HG02678 (cell line): ENCODE results near the gene TMEM97.
"Not testable (repeated sequence)": the region's sequence is repeated elsewhere in the genome, so short reads cannot be mapped to it uniquely, and the experiment has no call there.

Experiments used
- ATAC-seq: cut with Tn5 transposase; IDR thresholded peaks from one replicate; pipeline ENCODE4 v1.9.1; 2021; ENCODE audit warnings: mild to moderate bottlenecking, moderate library complexity; ENCODE audit not compliant: unreplicated experiment

Gene TMEM97

DNA sequence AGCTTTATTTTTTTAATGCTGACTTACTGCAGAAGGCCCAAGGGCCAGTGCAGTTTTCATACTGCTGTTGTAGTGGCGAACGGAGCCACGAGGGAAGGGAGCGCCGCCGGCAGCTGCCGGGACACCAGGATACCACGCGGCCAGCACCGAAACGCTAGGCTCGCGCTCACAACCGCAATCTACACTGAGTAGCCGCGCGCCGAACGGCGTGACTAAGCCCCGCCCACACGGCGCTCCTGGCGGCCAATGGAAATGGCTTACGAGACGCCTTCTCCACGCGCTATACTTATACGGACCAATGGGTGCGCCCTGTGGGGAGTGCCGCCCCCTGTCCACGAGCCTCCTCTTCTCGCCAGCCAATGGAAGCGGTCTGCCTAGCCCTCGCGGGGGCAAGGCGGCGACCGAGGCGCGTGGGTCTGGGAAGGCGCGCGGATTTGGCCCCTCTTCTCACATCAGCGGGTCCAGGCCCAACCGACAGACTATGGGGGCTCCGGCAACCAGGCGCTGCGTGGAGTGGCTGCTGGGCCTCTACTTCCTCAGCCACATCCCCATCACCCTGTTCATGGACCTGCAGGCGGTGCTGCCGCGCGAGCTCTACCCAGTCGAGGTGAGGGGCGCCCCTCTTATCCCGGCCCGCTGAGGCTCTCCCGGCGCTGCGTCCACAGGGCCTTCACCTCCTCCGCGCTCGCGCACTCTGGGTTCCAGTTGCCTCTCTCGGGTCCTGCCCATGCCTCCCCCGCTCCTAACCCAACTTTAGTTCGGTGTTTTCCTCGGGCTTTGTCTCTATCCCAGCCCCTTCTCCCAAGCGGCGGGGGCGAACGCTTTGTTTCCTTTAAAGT, at the start of gene TMEM97:
Gene TMEM97 (plus strand): TSS at position 442 of the 839 bp plus-strand sequence. CDS start 40 bp downstream, at position 482.
- ATAC-seq, result peak; percentile 96

DNA sequence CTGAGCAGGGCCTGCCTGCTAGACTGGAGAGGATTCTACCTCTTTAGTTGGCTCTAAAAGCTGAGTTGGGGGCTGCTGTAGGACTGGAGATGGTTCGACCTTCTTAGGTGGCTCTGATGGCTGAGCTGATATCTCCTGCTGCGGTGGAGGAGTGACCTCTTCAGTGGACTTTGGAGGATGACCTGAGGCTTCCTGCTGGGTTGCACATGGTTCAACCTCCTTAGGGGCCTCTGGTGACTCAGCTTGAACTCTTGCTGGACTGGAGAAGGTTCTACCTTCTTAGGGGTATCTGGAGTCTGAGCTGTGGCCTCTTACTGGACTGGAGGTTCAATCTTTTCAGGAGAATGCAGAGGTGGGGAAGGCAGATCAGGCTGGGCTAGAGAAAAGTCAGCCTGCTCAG, 48.9 kb upstream of the TMEM97 start:
- no peak for ATAC-seq

GRCh38 chr17:28270926-28271325, 48.1 kb upstream of the TMEM97 start:
- ATAC-seq, result no peak

DNA sequence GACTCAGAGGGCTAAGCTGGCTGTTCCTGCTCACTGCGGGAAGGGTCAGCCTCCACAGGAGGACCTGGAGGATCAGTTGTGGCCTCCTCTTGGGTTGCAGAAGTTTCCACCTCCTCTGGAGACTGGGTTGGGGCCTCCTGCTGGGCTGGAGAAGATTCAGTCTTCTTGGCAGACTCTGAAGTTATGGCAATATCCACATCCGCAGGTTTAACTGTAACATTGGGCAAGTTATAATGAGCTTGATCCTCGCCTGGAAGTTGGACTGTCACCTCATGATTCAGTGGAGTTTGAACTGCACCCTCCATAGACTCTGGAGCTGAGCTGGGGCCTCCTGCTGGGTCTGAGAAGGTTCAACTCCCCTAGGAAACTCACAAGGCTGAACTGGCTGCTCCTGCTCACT, 47.6 kb upstream of the TMEM97 start:
- no peak for ATAC-seq

DNA sequence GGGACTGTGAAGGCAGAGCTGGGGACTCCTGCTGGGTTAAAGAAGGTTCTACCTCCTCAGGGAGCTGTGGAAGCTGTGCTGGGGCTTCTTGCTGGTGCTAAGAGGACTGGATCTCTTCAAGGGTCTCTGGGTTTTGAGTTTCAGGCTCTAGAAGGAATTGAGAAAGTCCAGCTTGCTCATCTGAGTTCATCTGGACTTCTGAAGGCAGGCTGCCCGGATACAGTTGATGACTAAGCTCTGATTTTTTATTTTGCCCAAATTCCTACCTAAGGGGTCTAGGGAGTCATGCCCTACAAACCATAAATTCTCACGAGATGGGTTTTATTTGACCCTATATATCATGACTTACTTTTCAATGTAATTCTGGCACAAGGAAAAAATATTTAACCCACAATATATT, 46.8 kb upstream of the TMEM97 start:
- ATAC-seq, result no peak

DNA sequence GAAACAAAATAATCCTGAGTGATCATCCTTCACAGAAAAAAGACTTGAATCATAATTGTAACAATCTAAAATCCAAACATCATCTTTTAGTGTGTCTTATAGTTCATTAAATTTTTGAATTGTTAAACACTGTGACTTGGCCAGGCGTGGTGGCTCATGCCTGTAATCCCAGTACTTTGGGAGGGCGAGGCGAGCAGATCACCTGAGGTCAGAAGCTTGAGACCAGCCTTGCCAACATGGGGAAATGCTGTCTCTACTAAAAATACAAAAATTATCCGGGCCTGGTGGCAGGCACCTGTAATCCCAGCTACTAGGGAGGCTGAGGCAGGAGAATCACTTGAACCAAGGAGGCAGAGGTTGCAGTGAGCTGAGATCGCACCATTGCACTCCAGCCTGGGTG, 45.7 kb upstream of the TMEM97 start:
- not testable (repeated sequence) for ATAC-seq

DNA sequence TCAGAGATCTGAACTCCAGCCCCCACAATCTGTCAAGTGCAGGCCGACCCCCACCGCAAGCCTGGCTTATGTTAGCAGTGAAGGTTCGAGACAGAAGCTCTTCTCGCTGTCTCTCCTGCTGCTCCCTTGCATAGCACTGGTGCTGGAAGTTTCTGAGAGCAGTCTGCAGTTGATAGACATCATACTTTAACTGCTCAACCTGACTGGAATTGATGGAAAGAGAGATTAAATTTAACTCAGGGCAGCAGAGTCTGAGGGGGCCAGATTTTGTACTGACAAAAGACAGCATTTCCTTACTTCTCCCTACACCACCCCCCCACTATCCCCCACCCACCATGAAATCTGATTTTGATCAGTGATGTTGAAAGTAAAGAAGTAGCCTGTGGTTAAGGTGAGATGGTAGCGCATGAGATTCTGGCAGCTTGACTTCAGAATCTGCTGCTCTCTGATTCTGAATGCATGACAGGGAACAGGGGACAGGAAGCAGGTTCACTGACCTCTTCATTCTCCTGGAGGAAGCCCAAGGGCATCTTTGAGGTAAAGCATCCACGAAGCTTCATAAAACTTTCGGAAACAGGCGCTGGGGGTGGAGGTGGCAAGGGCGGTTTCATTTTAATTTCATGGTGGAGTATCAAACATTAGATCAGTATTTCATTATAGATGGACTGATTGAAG, 44.3 kb upstream of the TMEM97 start:
- no peak for ATAC-seq

- ATAC-seq, result no peak
Measured at GRCh38 chr17:28276011-28276410, 43.0 kb upstream of the TMEM97 start.

GRCh38 chr17:28279411-28279810, 39.6 kb upstream of the TMEM97 start:
- ATAC-seq, result no peak

DNA sequence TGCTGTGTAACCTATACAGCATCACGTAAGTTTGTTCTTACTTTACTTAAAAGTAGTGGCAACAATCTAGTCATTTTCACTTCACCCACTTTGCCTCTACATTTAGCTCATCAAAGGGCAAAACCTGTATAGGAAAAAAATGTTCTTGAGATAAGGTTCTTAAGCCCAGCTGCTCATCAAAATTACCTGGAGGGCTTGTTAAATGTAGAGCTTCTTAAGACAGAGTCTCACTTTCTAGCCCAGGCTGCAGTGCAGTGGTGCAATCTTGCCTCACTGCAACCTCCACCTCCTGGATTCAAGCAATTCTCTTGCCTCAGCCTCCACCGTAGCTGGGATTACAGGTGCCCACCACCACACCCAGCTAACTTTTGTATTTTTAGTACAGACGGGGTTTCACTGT, 38.2 kb upstream of the TMEM97 start:
- no peak for ATAC-seq

DNA sequence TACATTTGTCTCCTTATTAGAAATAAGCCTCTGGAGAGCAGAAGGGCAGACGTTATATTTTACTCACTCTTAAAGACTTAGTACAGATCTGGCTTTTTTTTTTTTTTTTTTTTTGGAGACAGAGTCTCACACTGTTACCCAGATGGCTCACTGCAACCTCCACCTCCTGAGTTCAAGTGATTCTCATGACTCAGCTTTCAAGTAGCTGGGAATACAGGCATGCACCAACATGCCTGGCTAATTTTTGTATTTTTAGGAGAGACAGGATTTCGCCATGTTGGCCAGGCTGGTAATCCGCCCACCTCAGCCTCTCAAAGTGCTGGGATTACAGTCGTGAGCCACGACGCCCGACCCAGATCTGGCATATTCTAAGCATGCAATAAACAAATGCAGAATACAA, 36.4 kb upstream of the TMEM97 start:
- ATAC-seq, result no peak

DNA sequence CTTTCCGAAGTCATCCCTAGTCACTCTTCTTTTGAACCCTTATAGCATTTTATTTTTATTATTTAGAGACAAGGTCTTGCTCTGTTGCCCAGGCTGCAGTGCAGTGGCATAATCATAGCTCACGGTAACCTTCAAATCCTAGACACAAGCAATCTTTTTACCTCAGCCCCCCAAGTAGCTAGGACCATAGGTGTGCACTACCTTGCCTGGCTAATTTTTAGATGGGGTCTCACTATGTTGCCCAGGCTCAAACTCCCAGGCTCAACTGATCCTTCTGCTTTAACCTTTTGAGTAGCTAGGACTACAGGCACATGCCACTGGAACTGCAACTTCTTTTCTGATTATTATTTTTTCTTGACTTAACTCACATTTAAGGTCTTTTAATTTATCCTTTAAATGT, 33.0 kb upstream of the TMEM97 start:
- ATAC-seq, result no peak

DNA sequence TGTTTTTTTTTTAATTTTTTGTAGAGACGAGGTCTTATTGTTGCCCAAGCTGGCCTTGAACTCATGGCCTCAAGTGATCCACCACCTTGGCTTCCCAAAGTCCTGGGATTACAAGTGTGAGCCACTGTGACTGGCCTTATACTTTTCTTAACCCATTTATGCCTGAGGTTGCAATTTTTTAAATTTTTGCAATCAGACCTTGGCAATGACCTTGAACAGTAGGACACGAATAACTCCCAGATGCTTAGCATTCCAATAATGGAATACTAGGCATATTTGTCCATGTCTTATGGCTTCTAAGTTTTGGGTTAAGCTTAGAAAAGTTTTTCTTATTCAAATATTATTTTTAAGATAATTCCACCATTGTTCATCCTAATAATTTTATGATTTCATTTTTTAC, 28.3 kb upstream of the TMEM97 start:
- ATAC-seq, result no peak

DNA sequence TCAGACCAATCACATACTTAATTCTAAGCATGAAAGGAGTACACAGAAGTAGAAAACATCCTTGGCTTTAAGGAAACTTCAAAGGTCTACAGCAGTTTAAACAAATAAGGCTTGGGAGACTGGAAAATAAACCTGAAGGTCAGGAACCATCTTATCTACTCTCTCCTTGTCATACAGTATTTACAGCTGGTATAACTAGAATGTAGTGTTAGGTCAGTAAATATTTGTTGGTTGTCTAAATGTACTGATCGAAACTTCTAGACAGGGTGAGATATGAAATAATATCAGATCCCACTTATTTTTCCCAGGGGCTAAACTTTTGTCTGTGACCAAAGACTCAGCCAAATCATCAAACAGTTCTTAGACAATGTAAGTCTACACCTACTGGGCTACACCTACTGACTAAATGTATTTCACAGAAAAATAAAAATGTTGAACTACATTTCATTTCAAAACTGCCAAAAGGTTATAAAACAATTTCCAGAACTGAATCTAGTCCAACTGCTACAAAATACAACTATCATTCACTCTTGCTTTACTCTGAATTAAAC, 27.1 kb upstream of the TMEM97 start:
- ATAC-seq, result no peak

GRCh38 chr17:28292878-28293277, 26.1 kb upstream of the TMEM97 start:
- not testable (repeated sequence) for ATAC-seq

GRCh38 chr17:28293994-28294393, 25.0 kb upstream of the TMEM97 start:
- ATAC-seq, result no peak

DNA sequence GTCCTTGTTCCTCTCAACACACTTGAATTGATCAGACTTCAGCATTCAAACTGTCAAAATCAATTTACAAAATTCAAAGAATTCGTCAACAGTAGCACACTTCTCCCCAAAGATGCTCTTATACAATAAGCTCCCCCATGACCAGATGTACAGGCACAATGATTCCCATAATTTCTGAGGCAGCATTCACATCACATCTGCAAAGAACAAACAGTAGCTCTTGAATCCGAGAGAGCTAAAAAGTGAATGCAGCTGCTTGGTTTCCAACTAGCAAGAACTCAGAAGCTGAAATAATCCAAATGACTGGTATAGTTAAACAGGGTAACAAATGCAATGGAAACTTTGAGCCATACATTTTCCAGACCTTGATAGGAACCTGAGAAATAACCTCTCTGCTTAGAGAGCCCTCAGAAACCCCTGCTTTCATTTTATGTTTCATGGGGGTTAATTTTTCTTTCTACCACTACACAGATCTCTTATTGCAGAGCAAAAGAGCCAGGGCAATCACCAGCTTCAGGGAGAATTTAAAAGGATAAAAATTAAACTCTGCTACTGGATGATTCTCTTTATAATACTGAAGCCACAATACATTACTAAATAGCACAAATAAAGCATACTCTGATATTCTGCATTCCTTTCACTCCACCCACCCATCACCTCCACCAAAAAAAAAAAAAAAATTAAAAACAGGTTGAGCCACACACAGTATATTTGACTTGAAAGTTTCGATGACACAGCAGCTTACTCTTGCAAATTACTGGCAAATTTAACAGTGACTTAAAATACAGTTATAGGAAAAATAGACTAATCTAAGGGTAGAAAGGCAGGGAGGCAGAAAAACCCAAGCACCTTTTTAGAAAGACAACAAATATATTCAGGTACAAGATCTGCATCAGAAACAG, 23.1 kb upstream of the TMEM97 start:
- no peak for ATAC-seq

DNA sequence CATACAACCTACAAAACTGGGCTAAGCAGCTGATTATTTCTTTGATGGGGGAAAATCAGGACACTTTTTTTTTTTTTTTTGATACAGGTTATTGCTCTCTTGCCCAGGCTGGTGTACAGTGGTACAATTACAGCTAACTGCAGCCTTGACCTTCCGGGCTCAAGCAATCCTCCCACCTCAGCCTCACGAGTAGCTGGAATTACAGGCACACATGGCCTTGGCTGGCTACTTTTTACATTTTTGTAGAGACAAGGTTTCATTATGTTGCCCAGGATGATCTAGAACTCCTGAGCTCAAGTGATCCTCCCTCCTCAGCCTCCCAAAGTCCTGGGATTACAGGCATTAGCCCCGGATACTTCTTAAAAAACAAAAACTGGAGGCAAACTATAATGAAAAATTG, 20.6 kb upstream of the TMEM97 start:
- ATAC-seq, result no peak

DNA sequence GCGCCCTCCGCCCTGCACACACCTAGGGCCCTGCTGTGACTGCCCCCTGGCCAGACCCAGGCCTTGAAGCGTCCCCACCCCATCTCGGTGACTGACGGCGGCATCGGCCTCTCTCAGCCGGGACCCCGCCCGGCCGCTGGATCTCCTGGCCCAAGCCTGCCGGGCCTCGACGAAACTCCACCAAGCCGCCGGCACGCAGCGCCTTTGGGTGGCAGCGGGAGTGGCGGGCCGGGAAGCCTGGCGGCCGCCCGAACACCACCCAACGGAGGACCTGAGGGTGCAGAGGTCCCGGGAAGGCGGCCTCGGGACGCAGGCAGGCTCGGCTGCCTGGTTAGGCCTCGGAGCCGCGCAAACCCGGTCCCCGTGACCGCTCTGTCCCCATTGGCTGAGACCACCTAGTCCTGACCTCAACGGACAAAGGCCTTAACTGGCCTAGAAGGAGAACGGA, 12.0 kb upstream of the TMEM97 start:
- ATAC-seq, result no peak

- ATAC-seq, result no peak
Measured at GRCh38 chr17:28313841-28314240, 5.2 kb upstream of the TMEM97 start.
